Endothelial cell of umbilical vein (primary cell): ENCODE measurements around the gene OR51A4. TPM values are rescaled to one million over a fixed set of nuclear protein-coding genes. Genes with fewer than 3 reads are reported as not detected.

Source experiments
- BruUV-seq: library from RNA; stranded (reverse); fragments of 400-500 nt; replicated peaks from 2 replicates; lab custom pipeline; 2021; lab: Mats Ljungman, UMichigan
- CTCF ChIA-PET: fragments of 300-600, 350-600 bp; sonication (Branson Sonifier 250); formaldehyde crosslinking; loops from one replicate; lab custom pipeline; 2021; ENCODE audit warnings: antibody characterized with exemption, inconsistent platforms; lab: Charles Lee
- POLR2A ChIA-PET: fragments of 300-600, 350-600 bp; sonication (Branson Sonifier 250); formaldehyde crosslinking; loops from one replicate; lab custom pipeline; 2021; ENCODE audit warnings: antibody characterized with exemption, inconsistent platforms; lab: Charles Lee
- DNase-seq: peaks from one replicate; pipeline ENCODE4 v3.0.0-alpha.2; 2011; ENCODE audit warnings: low read depth, low spot score
- FAIRE-seq: peaks from 2 replicates; lab custom pipeline; 2011; peaks lifted over from hg19 to GRCh38; lab: Jason Lieb, UNC
- H2AFZ ChIP-seq: 2 replicates; pipeline ENCODE4 v1.6.0; 2012; ENCODE audit warnings: low read depth, low read length, control low read depth, inconsistent platforms
- H3K27ac ChIP-seq: 2 replicates; pipeline ENCODE4 v1.5.1; 2011; ENCODE audit warnings: low read depth, mild to moderate bottlenecking, control low read depth, low read length, moderate library complexity; ENCODE audit not compliant: insufficient read depth
- H3K27me3 ChIP-seq, 2 experiments: 2 replicates each; pipeline versions ENCODE4 v1.6.0 to v1.6.1; 2011; ENCODE audit warnings: low read length in 2 of 2, mixed read lengths in 1 of 2; ENCODE audit not compliant: control insufficient read depth in 2 of 2, insufficient read depth in 2 of 2
- H3K36me3 ChIP-seq, 2 experiments: 2 replicates in 1 of 2; 3 replicates in 1 of 2; pipeline ENCODE4 v1.5.1; 2011; ENCODE audit warnings: low read length in 2 of 2, mild to moderate bottlenecking in 1 of 2, moderate library complexity in 1 of 2; ENCODE audit not compliant: control insufficient read depth in 2 of 2, insufficient read depth in 2 of 2; ENCODE audit errors: extremely low read depth in 1 of 2
- H3K4me1 ChIP-seq: 3 replicates; pipeline ENCODE4 v1.5.1; 2011; ENCODE audit warnings: mild to moderate bottlenecking, low read length; ENCODE audit not compliant: control insufficient read depth, insufficient read depth; ENCODE audit errors: extremely low read depth
- H3K4me2 ChIP-seq: 2 replicates; pipeline ENCODE4 v1.6.1; 2011; ENCODE audit warnings: low read length, control low read depth, mixed read lengths; ENCODE audit not compliant: insufficient read depth
- H3K4me3 ChIP-seq, 3 experiments: fragments of 200-600 bp in 1 of 3; sonication (generic), shearing (Covaris generic) in 1 of 3; replicated peaks in 1 of 3; 2 replicates each; pipeline ENCODE4 v1.5.1; 2011 to 2016; ENCODE audit warnings: control low read depth in 3 of 3, low read length in 3 of 3, mild to moderate bottlenecking in 2 of 3, inconsistent platforms in 1 of 3, low read depth in 1 of 3, moderate library complexity in 1 of 3; ENCODE audit not compliant: insufficient read depth in 1 of 3
- H3K79me2 ChIP-seq: 2 replicates; pipeline ENCODE4 v1.6.0; 2012; ENCODE audit warnings: low read length, inconsistent platforms; ENCODE audit not compliant: control insufficient read depth, insufficient read depth
- H3K9ac ChIP-seq: replicated peaks from 2 replicates; pipeline ENCODE3; 2011; ENCODE audit warnings: low read length, control low read depth; ENCODE audit not compliant: insufficient read depth; ENCODE audit errors: extremely low read depth
- H3K9me1 ChIP-seq: replicated peaks from 3 replicates; pipeline ENCODE4 v1.6.0; 2011; ENCODE audit warnings: mild to moderate bottlenecking, low read length; ENCODE audit not compliant: control insufficient read depth, insufficient read depth; ENCODE audit errors: extremely low read depth
- H3K9me3 ChIP-seq: replicated peaks from 2 replicates; pipeline ENCODE4 v1.5.1; 2012; ENCODE audit warnings: low read length, inconsistent platforms; ENCODE audit not compliant: control insufficient read depth, insufficient read depth
- H4K20me1 ChIP-seq: replicated peaks from 2 replicates; pipeline ENCODE3; 2011; ENCODE audit warnings: mild to moderate bottlenecking, low read length; ENCODE audit not compliant: control insufficient read depth, insufficient read depth; ENCODE audit errors: extremely low read depth
- CTCF ChIP-seq, 2 donors: IDR thresholded peaks; 1 replicate in 1 of 2; 2 replicates in 1 of 2; pipeline ENCODE4 v1.5.1; 2011; ENCODE audit warnings: low read length in 2 of 2, mild to moderate bottlenecking in 2 of 2, moderate library complexity in 2 of 2, control low read depth in 1 of 2, inconsistent platforms in 1 of 2, low read depth in 1 of 2; ENCODE audit not compliant: insufficient read depth in 1 of 2; ENCODE audit errors: extremely low read depth in 1 of 2
- EZH2 ChIP-seq: IDR thresholded peaks from 2 replicates; pipeline ENCODE4 v1.6.1; 2012; ENCODE audit warnings: borderline replicate concordance, low read depth, mild to moderate bottlenecking, moderate library complexity, low read length, inconsistent platforms; ENCODE audit not compliant: severe bottlenecking
- FOS ChIP-seq: IDR thresholded peaks from 2 replicates; pipeline ENCODE4 v1.6.1; 2011; ENCODE audit warnings: mild to moderate bottlenecking, low read length, moderate library complexity, borderline replicate concordance; ENCODE audit not compliant: insufficient read depth
- GATA2 ChIP-seq: IDR thresholded peaks from 2 replicates; pipeline ENCODE4 v1.7.0; 2011; ENCODE audit warnings: low read depth, mild to moderate bottlenecking, moderate library complexity, mixed read lengths, low read length; ENCODE audit not compliant: insufficient read length, insufficient read depth
- JUN ChIP-seq: IDR thresholded peaks from 2 replicates; pipeline ENCODE4 v1.6.1; 2011; ENCODE audit warnings: borderline replicate concordance, low read depth; ENCODE audit not compliant: insufficient read length, insufficient read depth
- MAX ChIP-seq: IDR thresholded peaks from 2 replicates; pipeline ENCODE4 v1.6.1; 2011; ENCODE audit not compliant: insufficient read depth, insufficient read length
- MYC ChIP-seq: IDR thresholded peaks from one replicate; pipeline ENCODE4 v1.6.1; 2011; ENCODE audit warnings: mild to moderate bottlenecking, low read depth, low read length
- POLR2A ChIP-seq: IDR thresholded peaks from 2 replicates; pipeline ENCODE4 v1.6.1; 2012; ENCODE audit warnings: low read depth, mild to moderate bottlenecking, control low read depth, low read length
- POLR2AphosphoS5 ChIP-seq: IDR thresholded peaks from 2 replicates; pipeline ENCODE4 v1.6.1; 2012; ENCODE audit warnings: low read depth, mild to moderate bottlenecking, control low read depth, low read length, moderate library complexity; ENCODE audit not compliant: insufficient read depth
- dilution Hi-C: fragments of 300-500 bp; cut with MboI; formaldehyde crosslinking; loops from one replicate; pipeline ENCODE4 v1.15.0; 2019; ENCODE audit warnings: low sequenced_read_pairs; ENCODE audit not compliant: extremely low pct_ligation_motif_present
- intact Hi-C: fragments of 100-400 bp; cut with micrococcal nuclease; formaldehyde crosslinking; loops from one replicate; pipeline ENCODE4 v1.10.0; 2022
- polyA plus RNA-seq, 4 experiments: library from polyadenylated mRNA; depleted of rRNA in 3 of 4; stranded (reverse) in 3 of 4; unstranded in 1 of 4; fragments of >200 nt; gene quantifications; 2 replicates each; pipeline versions ENCODE4 v1.2.1 to v1.2.3, GENCODE V29; 2011 to 2012; ENCODE audit warnings: missing spikeins in 1 of 4
- total RNA-seq: library from RNA; stranded (reverse); gene quantifications from 2 replicates; pipeline ENCODE4 v1.2.3, GENCODE V29; 2021

The OR51A4 gene
- total and polyA plus RNA-seq, 2 donors (not counting 3 experiments of a cell fraction or from before 2014, with no cell fraction given) = not detected

GRCh38 chr11:4936745-4937144 lies 10.7 kb downstream of the OR51A4 start:
- Histone ChIP-seq H2AFZ (no peak overlapping the region), H3K4me2 (no peak overlapping the region), H3K4me1 (no peaks in the 10 kb centered on the region), H3K27ac (no peak overlapping the region), H3K27me3 (no peaks in the 10 kb centered on the region), H3K9me3 (peaks cover 2% of the 10 kb centered on the region), H3K4me3 (no peak overlapping the region), H3K9ac (no peak overlapping the region), H3K9me1 (no peaks in the 10 kb centered on the region), H4K20me1 (no peaks in the 10 kb centered on the region), H3K79me2 (no peaks in the 10 kb centered on the region), H3K36me3 (no peaks in the 10 kb centered on the region)
- ChIA-PET CTCF (no interaction called here), POLR2A (no interaction called here)
- no TSS peak for BruUV-seq
- intact Hi-C loops = no loop called here
- FAIRE-seq (no peak), DNase-seq (no peak)
- TF ChIP-seq POLR2AphosphoS5 = no peak
- no peak for TF ChIP-seq GATA2
- TF ChIP-seq CTCF (IDR thresholded peaks at IDR 0.05; ENCODE audit: extremely low read depth in 1 of 2, insufficient read depth in 1 of 2, low read depth in 1 of 2, low read length in 2 of 2) = no peak
- TF ChIP-seq FOS = no peak
- no peak for TF ChIP-seq MYC
- no peak for TF ChIP-seq JUN
- no peak for TF ChIP-seq EZH2
- TF ChIP-seq MAX = no peak
- TF ChIP-seq POLR2A = no peak
- dilution Hi-C loops = no loop called here
